GM10847 (cell line): ENCODE results near the gene NCF2.

Experiments
- POLR2A ChIP-seq: IDR thresholded peaks from 2 replicates; pipeline ENCODE4 v1.6.1; 2011; ENCODE audit not compliant: insufficient read length; ENCODE audit errors: extremely low read depth

NCF2 gene

GRCh38 chr1:183622013-183622412, 31.8 kb upstream of the NCF2 start:
- TF ChIP-seq POLR2A: no peak

- TF ChIP-seq POLR2A: no peak
These were observed 30.1 kb upstream of the NCF2 start for GRCh38 chr1:183620311-183620710.

GRCh38 chr1:183619781-183620180, 29.5 kb upstream of the NCF2 start:
- TF ChIP-seq POLR2A: no peak

- TF ChIP-seq POLR2A: no peak
These were observed 22.1 kb upstream of the NCF2 start for GRCh38 chr1:183612407-183612806.

GRCh38 chr1:183611021-183611420, 20.8 kb upstream of the NCF2 start:
- TF ChIP-seq POLR2A: no peak

- TF ChIP-seq POLR2A: no peak
These were observed 19.6 kb upstream of the NCF2 start for GRCh38 chr1:183609759-183610452.

GRCh38 chr1:183609313-183609712, 19.1 kb upstream of the NCF2 start:
- TF ChIP-seq POLR2A: no peak

- no peak for TF ChIP-seq POLR2A
These were observed 17.2 kb upstream of the NCF2 start for GRCh38 chr1:183607322-183607980.

GRCh38 chr1:183605904-183606303, 15.6 kb upstream of the NCF2 start:
- TF ChIP-seq POLR2A: no peak

- TF ChIP-seq POLR2A: no peak
These were observed 14.6 kb upstream of the NCF2 start for GRCh38 chr1:183604815-183605214.

- TF ChIP-seq POLR2A: no peak
These were observed 14.0 kb upstream of the NCF2 start for GRCh38 chr1:183604038-183604808.

GRCh38 chr1:183602510-183602909, 12.3 kb upstream of the NCF2 start:
- no peak for TF ChIP-seq POLR2A

- TF ChIP-seq POLR2A: no peak
These were observed 10.4 kb upstream of the NCF2 start for GRCh38 chr1:183600634-183601033.

- TF ChIP-seq POLR2A: no peak
These were observed 9.9 kb upstream of the NCF2 start for GRCh38 chr1:183600136-183600535.

- TF ChIP-seq POLR2A: no peak
These were observed 8.1 kb upstream of the NCF2 start for GRCh38 chr1:183598386-183598785.
